ENCODE results near the gene EDA.
"Not testable (repeated sequence)": the region's sequence is repeated elsewhere in the genome, so short reads cannot be mapped to it uniquely, and the experiment has no call there.

The EDA gene

DNA sequence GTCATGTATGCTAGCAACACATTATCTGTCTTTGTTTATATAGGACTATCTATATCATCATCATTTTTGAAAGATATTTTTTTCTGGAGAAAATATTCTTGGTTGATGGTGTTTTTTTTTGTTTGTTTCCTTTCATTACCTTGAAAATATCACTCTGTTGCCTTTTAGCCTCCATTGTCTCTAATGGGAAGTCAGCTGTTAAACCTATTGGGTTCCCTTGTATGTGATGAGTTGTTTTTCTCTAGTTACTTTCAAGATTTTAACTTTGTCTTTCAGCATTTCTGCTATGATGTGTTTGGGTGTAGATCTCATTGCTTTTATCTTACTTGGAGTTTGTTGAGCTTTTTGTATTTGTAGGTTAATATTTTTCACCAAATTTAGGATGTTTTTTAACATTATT, 124.4 kb downstream of the EDA start:
- H3K4me3 ChIP-seq: no peak overlapping the region
- no peak overlapping the region for H3K27ac ChIP-seq

GRCh38 chrX:69741721-69742120, 125.8 kb downstream of the EDA start:
- H3K4me3 ChIP-seq: no peak overlapping the region
- H3K27ac ChIP-seq: no peak overlapping the region

DNA sequence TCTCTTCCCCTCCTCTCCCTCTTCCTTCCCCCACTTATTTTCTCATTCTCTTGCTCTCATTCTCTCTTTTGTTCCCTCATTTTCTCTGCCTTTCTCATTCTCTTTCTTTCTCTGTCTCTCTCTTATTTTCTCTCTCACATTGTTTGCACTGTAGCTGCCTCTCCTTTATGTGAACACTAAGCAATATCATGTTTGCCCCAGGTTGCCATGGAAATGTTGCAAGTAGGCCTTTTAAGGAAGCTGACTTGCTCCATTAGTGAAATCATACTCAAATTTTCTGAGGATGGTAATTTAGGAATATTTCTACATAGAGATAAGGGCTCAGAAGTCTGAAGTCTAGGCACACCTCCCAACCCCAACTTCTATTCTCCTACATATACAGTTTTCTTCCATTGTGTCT, 130.1 kb downstream of the EDA start:
- H3K27ac ChIP-seq: no peak overlapping the region
- H3K4me3 ChIP-seq: no peak overlapping the region

DNA sequence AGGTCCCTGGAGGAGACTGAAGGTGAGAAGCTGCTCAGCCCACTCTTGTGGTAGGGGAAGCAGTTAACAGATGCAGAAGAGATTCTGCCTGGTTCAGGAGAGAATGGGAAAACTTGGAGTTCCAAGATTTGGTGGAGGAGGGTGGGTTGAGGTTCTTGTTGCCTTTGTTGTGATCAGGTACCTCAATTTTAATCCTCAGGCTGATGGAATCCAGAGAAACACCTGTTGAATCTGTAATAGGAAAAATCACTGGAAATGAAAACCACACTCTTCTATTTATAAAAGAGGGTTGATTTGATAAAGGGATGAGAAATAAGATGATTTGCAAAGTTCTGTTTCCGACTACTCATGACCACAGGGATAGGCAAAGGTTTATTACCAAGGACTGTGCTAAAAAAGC, 132.1 kb downstream of the EDA start:
- Histone ChIP-seq H3K27ac (no peak overlapping the region), H3K4me3 (no peak overlapping the region)

DNA sequence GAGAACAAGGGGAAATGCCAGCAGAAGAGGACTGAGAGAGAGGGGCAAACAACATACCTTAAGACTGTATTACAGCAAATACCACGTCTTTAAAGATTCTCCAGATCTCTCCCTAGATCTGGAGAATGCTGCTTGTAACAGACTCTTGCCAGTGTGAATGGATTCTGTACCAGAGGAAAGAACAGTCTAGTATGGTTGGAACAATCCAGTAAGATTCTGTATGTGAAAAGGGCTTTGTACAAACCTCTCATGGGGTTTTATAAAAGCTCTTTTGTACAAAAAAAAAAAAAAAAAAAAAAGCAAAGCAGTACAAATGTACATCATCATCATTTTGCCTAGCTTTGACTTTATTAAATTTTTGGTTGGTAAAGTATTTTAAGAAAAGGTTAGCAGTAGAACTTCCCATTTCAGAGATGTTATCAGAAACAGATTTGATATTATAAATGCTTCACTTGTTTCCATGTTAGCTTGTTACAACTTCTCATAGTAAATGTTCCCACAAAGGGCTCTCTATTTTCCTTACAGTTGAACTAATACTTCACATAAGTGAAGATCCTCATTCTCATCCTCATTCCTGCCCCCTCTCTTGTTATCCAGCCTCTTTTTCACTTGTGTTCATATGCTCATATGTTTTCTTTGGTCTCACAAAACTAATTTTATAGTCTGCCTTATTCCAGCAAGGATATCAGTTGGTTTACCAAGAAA, 144.2 kb downstream of the EDA start:
- no peak overlapping the region for H3K4me3 ChIP-seq
- H3K27ac ChIP-seq: no peak overlapping the region

DNA sequence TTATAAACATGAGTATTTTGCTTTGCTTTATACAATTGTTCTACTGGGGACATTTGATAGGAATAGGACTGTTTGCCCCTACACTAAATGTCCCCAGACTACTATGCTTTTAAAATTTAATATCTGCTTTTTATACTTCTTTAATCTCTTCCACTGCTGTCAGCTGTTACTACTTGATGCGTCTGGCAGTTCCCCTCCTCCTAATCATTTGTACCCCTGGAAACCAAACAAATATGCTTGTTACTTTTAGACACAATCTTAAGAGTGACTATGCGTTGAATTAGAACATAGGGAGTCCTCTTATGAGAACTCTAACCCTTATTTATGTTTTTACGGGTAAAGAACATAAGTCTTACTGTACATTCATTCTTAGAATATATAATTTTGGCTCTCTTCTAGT, 145.7 kb downstream of the EDA start:
- Histone ChIP-seq H3K4me3 (no peak overlapping the region), H3K27ac (no peak overlapping the region)

- Histone ChIP-seq H3K4me3 (no peak overlapping the region), H3K27ac (no peak overlapping the region)
These were observed 146.4 kb downstream of the EDA start for GRCh38 chrX:69762340-69762739.

GRCh38 chrX:69793260-69793935, 177.5 kb downstream of the EDA start:
- H3K4me3 ChIP-seq: no peak overlapping the region
- no peak overlapping the region for H3K27ac ChIP-seq

GRCh38 chrX:69795702-69796101, 179.8 kb downstream of the EDA start:
- no peak overlapping the region for H3K4me3 ChIP-seq
- H3K27ac ChIP-seq: no peak overlapping the region

DNA sequence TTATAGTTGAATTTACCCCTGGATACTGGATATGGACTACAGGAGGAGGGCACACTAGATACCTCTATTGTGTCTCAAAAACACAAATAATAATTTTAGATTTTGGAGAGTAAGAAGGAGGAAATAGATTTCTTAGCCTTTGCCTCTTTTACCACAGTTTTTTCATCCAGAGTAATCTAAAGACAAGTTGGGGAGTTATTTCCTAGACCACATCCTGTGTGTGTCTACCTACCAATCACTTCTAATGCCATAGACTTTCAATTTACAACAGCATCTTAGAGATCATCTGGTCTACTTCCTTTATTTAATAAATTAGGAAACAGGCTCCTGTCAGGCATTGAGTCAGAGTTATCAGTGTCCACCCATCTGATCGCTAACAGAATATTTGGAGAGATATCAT, 191.5 kb downstream of the EDA start:
- no peak overlapping the region for H3K27ac ChIP-seq
- H3K4me3 ChIP-seq: no peak overlapping the region

GRCh38 chrX:69808375-69808774, 192.5 kb downstream of the EDA start:
- Histone ChIP-seq H3K27ac (no peak overlapping the region), H3K4me3 (no peak overlapping the region)

GRCh38 chrX:69813677-69814076, 197.8 kb downstream of the EDA start:
- no peak overlapping the region for H3K4me3 ChIP-seq
- no peak overlapping the region for H3K27ac ChIP-seq

DNA sequence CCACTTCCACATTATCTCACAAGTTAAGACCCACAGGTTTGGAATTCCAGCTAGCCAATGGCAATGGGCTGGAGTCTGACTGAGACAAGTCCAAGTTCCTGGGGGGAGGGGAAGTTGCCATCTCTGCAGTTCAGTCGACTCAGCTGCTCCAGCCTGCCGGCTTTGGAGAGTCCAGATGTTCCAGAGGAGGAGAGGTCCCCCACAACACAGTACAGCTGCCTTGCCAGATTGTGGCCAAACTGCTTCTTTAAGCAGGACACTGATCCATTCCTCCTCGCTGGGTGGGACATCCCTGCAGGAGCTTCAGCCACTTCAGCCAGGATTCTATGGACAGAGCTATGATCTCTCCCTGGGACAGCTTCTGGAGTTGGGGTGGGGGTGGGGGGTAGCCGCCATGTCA, 199.2 kb downstream of the EDA start:
- H3K27ac ChIP-seq: no peak overlapping the region
- no peak overlapping the region for H3K4me3 ChIP-seq

DNA sequence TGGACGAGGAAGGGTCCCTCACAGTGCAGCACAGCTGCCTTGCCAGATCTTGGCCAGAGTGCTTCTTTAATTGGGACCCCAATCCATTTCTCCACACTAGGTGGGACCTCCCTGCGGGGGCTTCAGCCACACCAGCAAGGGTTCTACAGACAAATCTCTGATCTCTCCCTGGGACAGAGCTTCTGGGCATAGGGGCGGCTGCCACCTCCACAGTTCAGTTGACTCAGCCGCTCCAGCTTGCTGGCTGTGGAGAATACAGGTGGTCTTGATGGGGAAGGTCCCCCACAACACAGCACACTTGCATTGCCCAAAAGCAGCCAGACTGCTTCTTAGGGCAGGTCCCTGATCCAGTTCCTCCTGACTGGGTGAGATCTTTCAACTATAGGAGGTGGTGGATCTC, 199.6 kb downstream of the EDA start:
- no peak overlapping the region for H3K27ac ChIP-seq
- no peak overlapping the region for H3K4me3 ChIP-seq

DNA sequence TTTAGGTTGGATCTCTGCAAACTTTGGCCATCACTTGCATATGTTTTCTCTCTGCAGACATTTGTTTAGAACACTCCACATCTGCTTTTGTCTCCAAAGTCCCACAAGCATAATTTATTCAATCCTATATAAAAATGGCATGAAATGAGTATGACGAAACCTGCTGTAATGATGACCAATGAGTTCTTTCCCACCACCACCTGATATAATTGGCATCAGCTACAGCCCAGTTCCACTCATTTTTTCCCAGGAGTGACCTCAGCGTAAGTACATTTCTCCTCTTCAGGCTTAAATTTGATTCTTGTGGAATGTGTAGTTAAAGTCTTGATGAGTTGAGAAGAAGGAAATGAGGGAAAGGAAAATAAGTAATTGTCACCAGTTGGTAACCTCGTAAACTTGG, 228.7 kb downstream of the EDA start:
- no peak overlapping the region for H3K4me3 ChIP-seq
- H3K27ac ChIP-seq: no peak overlapping the region

DNA sequence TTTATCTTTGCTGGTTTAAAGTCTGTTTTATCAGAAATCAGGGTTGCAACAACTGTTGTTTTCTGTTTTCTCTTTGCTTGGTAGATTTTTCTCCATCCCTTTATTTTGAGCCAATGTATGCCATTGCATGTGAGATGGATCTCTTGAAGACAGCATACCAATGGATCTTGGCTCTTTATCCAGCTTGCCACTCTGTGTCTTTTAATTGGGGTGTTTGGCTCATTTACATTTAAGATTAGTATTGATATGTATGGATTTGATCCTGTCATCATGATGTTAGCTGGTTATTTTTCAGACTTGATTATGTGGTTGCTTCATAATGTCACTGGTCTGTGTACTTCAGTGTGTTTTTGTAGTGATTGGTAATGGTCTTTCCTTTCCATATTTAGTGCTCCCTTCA, 244.1 kb downstream of the EDA start:
- not testable (repeated sequence) for H3K27ac ChIP-seq

GRCh38 chrX:69876221-69876620, 260.3 kb downstream of the EDA start:
- no peak overlapping the region for H3K27ac ChIP-seq
- H3K4me3 ChIP-seq: no peak overlapping the region

More for the DNA sequence above, 244.1 kb downstream of the EDA start:
- H3K4me3 ChIP-seq: not testable (repeated sequence)

GRCh38 chrX:69884210-69884609, 268.3 kb downstream of the EDA start:
- Histone ChIP-seq H3K27ac (no peak overlapping the region), H3K4me3 (no peak overlapping the region)

- Histone ChIP-seq H3K4me3 (no peak overlapping the region), H3K27ac (no peak overlapping the region)
These were observed 280.1 kb downstream of the EDA start for GRCh38 chrX:69896046-69896445.

DNA sequence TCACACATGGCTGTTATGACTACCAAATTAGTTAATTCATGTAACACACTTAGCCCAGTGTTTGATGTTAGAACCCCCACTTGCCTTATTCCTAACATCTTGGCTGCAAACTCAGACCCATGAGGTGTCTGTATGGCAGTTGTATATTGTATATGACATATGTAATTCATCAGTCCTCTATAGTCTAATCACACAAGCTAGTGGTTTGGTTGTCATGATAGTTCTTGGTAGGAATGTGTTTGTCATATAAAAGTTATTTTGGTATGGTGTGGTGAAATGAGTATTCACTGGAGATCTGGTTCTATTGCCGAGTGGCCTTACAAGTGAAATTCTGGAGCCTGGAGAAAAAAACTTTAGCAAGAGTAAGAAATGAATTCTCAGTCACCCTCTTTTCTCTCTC, 284.6 kb downstream of the EDA start:
- H3K27ac ChIP-seq: no peak overlapping the region
- no peak overlapping the region for H3K4me3 ChIP-seq

GRCh38 chrX:69906447-69906846, 290.5 kb downstream of the EDA start:
- H3K27ac ChIP-seq: no peak overlapping the region

DNA sequence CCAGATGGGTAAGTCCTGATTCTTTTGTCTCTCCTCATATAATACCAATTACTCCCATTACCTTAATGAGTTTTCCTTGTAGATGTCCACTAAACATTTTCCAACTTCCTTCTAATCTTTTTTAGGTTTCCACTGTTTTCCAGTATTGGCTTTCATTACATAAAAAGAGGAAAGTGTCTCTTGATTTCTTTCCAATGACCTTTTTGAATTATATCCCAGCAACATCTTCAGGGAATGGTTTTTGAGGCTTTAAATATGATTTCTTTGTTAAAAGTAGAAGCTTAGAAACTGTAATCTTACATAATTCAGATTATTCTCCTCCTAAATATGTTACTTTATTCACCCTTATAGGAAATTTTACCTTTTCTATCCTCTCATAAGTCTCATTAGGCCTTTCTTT, 298.9 kb downstream of the EDA start:
- Histone ChIP-seq H3K27ac (no peak overlapping the region), H3K4me3 (no peak overlapping the region)

More at GRCh38 chrX:69906447-69906846, 290.5 kb downstream of the EDA start:
- no peak overlapping the region for H3K4me3 ChIP-seq

Measured in skin epidermis (tissue), 12 donors.